Central memory CD8-positive, alpha-beta T cell (primary cell): ENCODE results near the gene SLC22A8.

ENCODE experiments used
- ATAC-seq: fragments of 150-1000 bp; cut with Tn5 transposase; replicated peaks from 2 replicates; pipeline ENCODE4 v1.10.0; 2022; ENCODE audit warnings: mild to moderate bottlenecking, moderate FRiP score, moderate number of reproducible peaks; ENCODE audit not compliant: poor library complexity, severe bottlenecking; ENCODE audit errors: extremely low read depth
- DNase-seq, 2 donors: peaks; one replicate each; pipeline ENCODE4 v3.0.0; 2021; ENCODE audit warnings: low spot score in 2 of 2
- H3K27ac Mint-ChIP-seq: one replicate; pipeline ENCODE4 v1.8.0; 2022; ENCODE audit warnings: low read depth, mild to moderate bottlenecking, moderate library complexity, mixed read lengths
- H3K27me3 Mint-ChIP-seq: one replicate; pipeline ENCODE4 v1.8.0; 2022; ENCODE audit warnings: mixed read lengths
- H3K36me3 Mint-ChIP-seq: one replicate; pipeline ENCODE4 v1.8.0; 2022; ENCODE audit warnings: mild to moderate bottlenecking, moderate library complexity, mixed read lengths; ENCODE audit not compliant: insufficient read depth
- H3K4me1 Mint-ChIP-seq: one replicate; pipeline ENCODE4 v1.8.0; 2022; ENCODE audit warnings: mixed read lengths
- H3K4me3 Mint-ChIP-seq: one replicate; pipeline ENCODE4 v1.8.0; 2022; ENCODE audit warnings: mild to moderate bottlenecking, moderate library complexity, mixed read lengths
- H3K9me3 Mint-ChIP-seq: one replicate; pipeline ENCODE4 v1.8.0; 2022; ENCODE audit warnings: mixed read lengths

The SLC22A8 gene

DNA sequence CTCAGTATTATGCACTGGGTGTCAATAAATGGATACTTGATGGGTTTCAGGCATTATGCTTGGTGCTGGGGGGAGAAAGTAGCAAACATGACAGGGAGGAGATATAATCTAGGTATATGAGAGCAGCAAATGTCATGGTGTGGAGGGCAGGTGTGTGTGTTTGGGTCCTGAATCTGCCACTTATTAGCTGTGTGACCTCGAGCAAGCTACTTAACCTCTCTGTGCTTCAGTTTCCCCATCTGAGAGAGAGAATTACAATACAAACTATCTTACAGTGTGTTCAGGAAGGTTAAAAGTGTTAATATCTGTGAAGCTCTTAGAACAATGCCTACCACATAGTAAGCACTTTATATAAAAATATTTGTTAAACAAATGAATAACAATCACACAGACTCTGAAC, 2.8 kb downstream of the SLC22A8 start:
- H3K27ac Mint-ChIP-seq, result no peak overlapping the region
- H3K4me3 Mint-ChIP-seq, result no peak overlapping the region
- no peaks in the 10 kb centered on the region for H3K4me1 Mint-ChIP-seq
- no peak for DNase-seq
- no peaks in the 10 kb centered on the region for H3K9me3 Mint-ChIP-seq
- ATAC-seq, result no peak
- no peaks in the 10 kb centered on the region for H3K36me3 Mint-ChIP-seq
- H3K27me3 Mint-ChIP-seq, result peaks cover 38% of the 10 kb centered on the region

- no peak overlapping the region for H3K4me3 Mint-ChIP-seq
- ATAC-seq (no peak), DNase-seq (no peak)
- H3K27ac Mint-ChIP-seq, result no peak overlapping the region
- H3K9me3 Mint-ChIP-seq, result no peaks in the 10 kb centered on the region
- H3K27me3 Mint-ChIP-seq, result peaks cover 34% of the 10 kb centered on the region
- no peaks in the 10 kb centered on the region for H3K4me1 Mint-ChIP-seq
- no peaks in the 10 kb centered on the region for H3K36me3 Mint-ChIP-seq
Observed at GRCh38 chr11:63012430-63012829, 3.2 kb downstream of the SLC22A8 start.

GRCh38 chr11:63010934-63011439, 4.7 kb downstream of the SLC22A8 start:
- Mint-ChIP-seq H3K27ac (no peak overlapping the region), H3K9me3 (no peaks in the 10 kb centered on the region), H3K36me3 (no peaks in the 10 kb centered on the region), H3K4me3 (no peak overlapping the region), H3K27me3 (peaks cover 30% of the 10 kb centered on the region), H3K4me1 (no peaks in the 10 kb centered on the region)
- no peak for ATAC-seq
- DNase-seq, result no peak

- H3K27me3 Mint-ChIP-seq, result peaks cover 13% of the 10 kb centered on the region
- H3K4me3 Mint-ChIP-seq, result no peak overlapping the region
- no peak for DNase-seq
- no peak overlapping the region for H3K27ac Mint-ChIP-seq
- H3K36me3 Mint-ChIP-seq, result no peaks in the 10 kb centered on the region
- no peaks in the 10 kb centered on the region for H3K9me3 Mint-ChIP-seq
- ATAC-seq, result no peak
- no peaks in the 10 kb centered on the region for H3K4me1 Mint-ChIP-seq
Observed at GRCh38 chr11:63007920-63008319, 7.7 kb downstream of the SLC22A8 start.

- Mint-ChIP-seq H3K27ac (no peak overlapping the region), H3K4me1 (no peaks in the 10 kb centered on the region), H3K4me3 (no peak overlapping the region), H3K9me3 (no peaks in the 10 kb centered on the region), H3K36me3 (no peaks in the 10 kb centered on the region), H3K27me3 (peaks cover 36% of the 10 kb centered on the region)
- ATAC-seq (no peak), DNase-seq (no peak)
Observed at GRCh38 chr11:63001456-63001855, 14.2 kb downstream of the SLC22A8 start.

GRCh38 chr11:62999649-63000048, 16.0 kb downstream of the SLC22A8 start:
- no peaks in the 10 kb centered on the region for H3K9me3 Mint-ChIP-seq
- ATAC-seq (no peak), DNase-seq (no peak)
- no peaks in the 10 kb centered on the region for H3K4me1 Mint-ChIP-seq
- peaks cover 1% of the 10 kb centered on the region for H3K36me3 Mint-ChIP-seq
- H3K27me3 Mint-ChIP-seq, result peaks cover 54% of the 10 kb centered on the region
- H3K27ac Mint-ChIP-seq, result no peak overlapping the region
- H3K4me3 Mint-ChIP-seq, result no peak overlapping the region

- H3K4me1 Mint-ChIP-seq, result no peaks in the 10 kb centered on the region
- no peak overlapping the region for H3K27ac Mint-ChIP-seq
- no peak for DNase-seq
- H3K9me3 Mint-ChIP-seq, result no peaks in the 10 kb centered on the region
- no peak overlapping the region for H3K4me3 Mint-ChIP-seq
- H3K27me3 Mint-ChIP-seq, result peaks cover 59% of the 10 kb centered on the region
- no peak for ATAC-seq
- peaks cover 1% of the 10 kb centered on the region for H3K36me3 Mint-ChIP-seq
Observed at GRCh38 chr11:62999156-62999555, 16.5 kb downstream of the SLC22A8 start.

- no peaks in the 10 kb centered on the region for H3K9me3 Mint-ChIP-seq
- no peak for DNase-seq
- ATAC-seq, result no peak
- H3K36me3 Mint-ChIP-seq, result peaks cover 1% of the 10 kb centered on the region
- no peak overlapping the region for H3K27ac Mint-ChIP-seq
- no peaks in the 10 kb centered on the region for H3K4me1 Mint-ChIP-seq
- H3K27me3 Mint-ChIP-seq, result peaks cover 76% of the 10 kb centered on the region
- H3K4me3 Mint-ChIP-seq, result no peak overlapping the region
Observed at GRCh38 chr11:62996271-62996670, 19.4 kb downstream of the SLC22A8 start.

GRCh38 chr11:62994775-62995174, 20.9 kb downstream of the SLC22A8 start:
- H3K4me3 Mint-ChIP-seq, result no peak overlapping the region
- ATAC-seq, result no peak
- H3K27me3 Mint-ChIP-seq, result peaks cover 73% of the 10 kb centered on the region
- peaks cover 1% of the 10 kb centered on the region for H3K36me3 Mint-ChIP-seq
- H3K27ac Mint-ChIP-seq, result no peak overlapping the region
- DNase-seq, result no peak
- H3K9me3 Mint-ChIP-seq, result no peaks in the 10 kb centered on the region
- H3K4me1 Mint-ChIP-seq, result no peaks in the 10 kb centered on the region

DNA sequence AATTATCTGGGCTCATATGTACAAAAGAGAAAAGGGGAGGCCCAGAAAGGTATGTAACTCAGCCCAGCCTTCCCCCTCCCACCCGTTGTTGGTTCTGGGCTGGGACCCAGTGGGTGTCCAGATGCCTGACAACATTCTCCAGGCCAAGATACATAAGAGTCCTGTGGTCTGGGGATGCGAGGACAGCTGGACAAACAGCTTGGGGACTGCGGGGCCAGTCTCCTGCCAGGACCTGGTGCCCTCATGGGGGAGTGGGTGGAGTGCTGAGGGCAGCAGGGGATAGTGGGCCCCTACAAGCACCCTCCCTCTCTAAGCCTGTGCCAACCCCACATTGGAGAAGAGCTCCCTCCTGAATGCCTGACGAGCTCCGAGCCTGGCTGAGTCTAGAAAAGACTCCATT, 27.4 kb downstream of the SLC22A8 start:
- peaks cover 61% of the 10 kb centered on the region for H3K27me3 Mint-ChIP-seq
- no peak for DNase-seq
- no peak overlapping the region for H3K4me3 Mint-ChIP-seq
- H3K9me3 Mint-ChIP-seq, result no peaks in the 10 kb centered on the region
- no peak for ATAC-seq
- H3K36me3 Mint-ChIP-seq, result no peaks in the 10 kb centered on the region
- H3K27ac Mint-ChIP-seq, result no peak overlapping the region
- H3K4me1 Mint-ChIP-seq, result no peaks in the 10 kb centered on the region

DNA sequence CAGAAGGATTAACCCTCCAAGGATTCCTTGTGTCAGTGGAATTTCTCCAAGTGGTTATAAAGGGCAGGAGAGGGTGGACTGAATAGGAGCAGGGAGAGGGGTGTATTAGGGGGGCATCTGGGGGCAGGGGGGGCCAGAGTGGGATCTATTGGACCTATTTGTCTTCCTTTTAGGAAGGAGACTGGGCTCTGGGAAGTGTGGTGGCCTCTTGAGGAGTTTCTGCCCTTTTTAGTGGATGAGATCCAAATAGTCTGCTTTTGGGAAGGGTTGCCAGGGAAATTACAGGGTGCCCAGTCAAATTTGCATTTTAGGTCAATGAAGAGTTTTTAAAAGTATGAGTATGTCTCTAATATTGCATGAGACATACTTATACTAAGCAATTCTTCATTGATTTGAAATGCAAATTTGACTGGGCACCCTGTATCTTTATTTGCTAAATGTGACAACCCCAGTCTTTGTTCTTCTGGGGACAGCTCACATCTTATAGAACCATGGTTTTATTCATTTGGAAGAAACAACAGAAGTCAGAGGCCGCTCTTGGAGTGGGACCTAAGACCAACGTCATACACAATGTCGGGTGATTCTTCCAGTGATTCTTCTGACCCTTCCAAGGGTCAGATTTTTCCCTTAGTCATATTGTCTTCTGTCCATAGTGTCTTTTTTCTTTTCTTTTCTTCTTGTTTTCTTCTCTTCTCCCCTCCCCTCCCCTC, 30.4 kb downstream of the SLC22A8 start:
- Mint-ChIP-seq H3K27ac (no peak overlapping the region), H3K9me3 (no peaks in the 10 kb centered on the region), H3K4me1 (no peaks in the 10 kb centered on the region), H3K27me3 (peaks cover 46% of the 10 kb centered on the region), H3K36me3 (no peaks in the 10 kb centered on the region), H3K4me3 (no peak overlapping the region)
- ATAC-seq (no peak), DNase-seq (no peak)

DNA sequence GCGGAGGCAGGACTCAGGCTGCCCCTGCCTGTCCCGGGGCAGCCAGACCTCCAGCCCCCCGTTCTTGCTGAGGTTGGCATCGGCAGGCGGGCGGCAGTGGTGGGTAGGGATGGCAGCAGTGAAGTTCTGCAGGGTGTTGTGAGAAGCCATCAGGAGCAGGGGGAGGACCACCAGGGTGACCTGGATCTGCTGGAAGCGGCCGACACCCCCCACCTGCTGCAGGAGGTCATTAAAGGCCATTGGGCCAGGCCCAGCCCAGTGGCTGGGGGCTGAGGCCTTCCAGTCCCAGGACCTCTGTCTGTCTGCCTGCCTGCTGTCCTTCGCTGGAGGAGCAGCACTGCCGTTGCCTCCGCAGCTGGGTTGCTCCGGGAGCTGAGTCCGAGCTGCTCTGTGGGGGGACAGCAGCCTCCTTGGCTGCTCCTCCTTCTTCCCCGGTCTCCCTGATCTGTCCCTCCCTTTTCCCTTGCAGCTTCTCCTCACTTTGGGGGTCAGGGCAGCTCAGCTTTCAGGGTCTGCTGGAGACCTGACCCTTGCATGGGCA, 31.1 kb downstream of the SLC22A8 start, which contains the start of gene SLC22A6:
TSS of gene SLC22A6 (minus strand) at position 517 of the 541 bp plus-strand sequence. CDS start at position 240, 277 bp downstream.
- peaks cover 50% of the 10 kb centered on the region for H3K27me3 Mint-ChIP-seq
- ATAC-seq (no peak), DNase-seq (no peak)
- H3K36me3 Mint-ChIP-seq, result no peaks in the 10 kb centered on the region
- no peak within 1 kb of the TSS for H3K27ac Mint-ChIP-seq
- no peak within 1 kb of the TSS for H3K4me3 Mint-ChIP-seq
- no peaks in the 10 kb centered on the region for H3K4me1 Mint-ChIP-seq
- H3K9me3 Mint-ChIP-seq, result no peaks in the 10 kb centered on the region

DNA sequence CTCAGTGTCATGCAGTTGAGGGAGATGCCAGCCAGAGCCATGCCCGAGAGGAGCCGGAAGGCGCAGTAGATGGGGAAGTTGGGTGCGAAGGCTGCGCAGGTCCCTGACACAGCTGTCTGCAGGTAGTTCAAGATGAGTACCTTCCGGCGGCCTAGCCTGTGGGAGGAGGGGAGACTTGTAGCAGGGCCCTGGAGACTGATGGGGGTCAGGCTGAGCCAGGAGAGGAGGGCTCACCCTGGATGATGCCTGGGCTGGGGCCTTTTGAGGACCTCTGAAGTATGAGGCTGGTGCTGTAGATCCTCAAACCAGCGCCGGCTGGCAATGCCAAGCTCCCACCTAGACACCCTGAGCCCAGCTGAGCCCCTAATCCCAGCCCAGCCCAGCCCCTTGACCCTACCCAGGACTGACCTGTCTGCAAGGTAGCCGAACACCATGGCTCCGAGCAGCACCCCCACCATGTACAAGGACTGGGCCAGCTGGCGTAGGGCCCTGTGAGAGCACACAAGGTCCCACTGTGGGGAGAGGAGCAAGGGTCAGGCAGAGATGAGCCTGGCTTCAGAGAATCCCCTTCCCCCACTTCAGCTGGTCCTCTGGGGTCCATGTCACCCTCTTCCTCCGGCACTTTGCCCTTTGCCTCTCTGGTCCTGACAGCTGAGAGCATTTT, 32.0 kb downstream of the SLC22A8 start:
- H3K9me3 Mint-ChIP-seq, result no peaks in the 10 kb centered on the region
- no peak overlapping the region for H3K4me3 Mint-ChIP-seq
- no peak for ATAC-seq
- no peak for DNase-seq
- H3K4me1 Mint-ChIP-seq, result no peaks in the 10 kb centered on the region
- peaks cover 52% of the 10 kb centered on the region for H3K27me3 Mint-ChIP-seq
- no peak overlapping the region for H3K27ac Mint-ChIP-seq
- H3K36me3 Mint-ChIP-seq, result no peaks in the 10 kb centered on the region
